GM12891 (cell line): ENCODE data around the gene CERS2.

Experiments
- POLR2A ChIP-seq: IDR thresholded peaks from 2 replicates; pipeline ENCODE4 v1.6.1; 2011; ENCODE audit warnings: low read depth, low read length, control low read depth
- POLR2AphosphoS5 ChIP-seq: IDR thresholded peaks from 2 replicates; pipeline ENCODE4 v1.6.1; 2011; ENCODE audit warnings: low read depth, low read length, control low read depth
- TAF1 ChIP-seq: IDR thresholded peaks from 2 replicates; pipeline ENCODE4 v1.6.1; 2011; ENCODE audit warnings: low read depth, low read length, control low read depth

- TF ChIP-seq POLR2A (no peak), POLR2AphosphoS5 (no peak), TAF1 (no peak)
These were observed 35.7 kb upstream of the CERS2 start for GRCh38 chr1:151010346-151010726.
